ENCODE data around the gene DGKH.

DNA sequence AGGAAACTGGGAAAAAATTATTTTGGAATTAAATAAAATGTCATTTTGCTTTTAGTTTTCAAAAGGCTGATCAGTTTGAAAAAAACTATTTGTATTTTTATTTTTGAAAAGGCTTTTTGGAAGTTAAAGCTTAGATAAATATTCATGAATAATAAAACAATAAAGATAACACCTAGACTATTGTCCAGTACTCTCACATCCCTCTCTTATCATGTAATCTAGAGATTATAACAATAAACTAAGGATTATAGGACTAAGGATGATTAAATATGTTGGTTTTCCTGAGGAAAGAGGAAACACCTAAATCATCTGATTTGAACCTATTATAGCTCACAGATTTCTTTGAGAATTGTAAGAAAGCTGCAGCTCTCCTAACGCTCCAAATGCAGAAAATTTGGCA, 142.1 kb downstream of the DGKH start:
- TF ChIP-seq, protein P1, sequence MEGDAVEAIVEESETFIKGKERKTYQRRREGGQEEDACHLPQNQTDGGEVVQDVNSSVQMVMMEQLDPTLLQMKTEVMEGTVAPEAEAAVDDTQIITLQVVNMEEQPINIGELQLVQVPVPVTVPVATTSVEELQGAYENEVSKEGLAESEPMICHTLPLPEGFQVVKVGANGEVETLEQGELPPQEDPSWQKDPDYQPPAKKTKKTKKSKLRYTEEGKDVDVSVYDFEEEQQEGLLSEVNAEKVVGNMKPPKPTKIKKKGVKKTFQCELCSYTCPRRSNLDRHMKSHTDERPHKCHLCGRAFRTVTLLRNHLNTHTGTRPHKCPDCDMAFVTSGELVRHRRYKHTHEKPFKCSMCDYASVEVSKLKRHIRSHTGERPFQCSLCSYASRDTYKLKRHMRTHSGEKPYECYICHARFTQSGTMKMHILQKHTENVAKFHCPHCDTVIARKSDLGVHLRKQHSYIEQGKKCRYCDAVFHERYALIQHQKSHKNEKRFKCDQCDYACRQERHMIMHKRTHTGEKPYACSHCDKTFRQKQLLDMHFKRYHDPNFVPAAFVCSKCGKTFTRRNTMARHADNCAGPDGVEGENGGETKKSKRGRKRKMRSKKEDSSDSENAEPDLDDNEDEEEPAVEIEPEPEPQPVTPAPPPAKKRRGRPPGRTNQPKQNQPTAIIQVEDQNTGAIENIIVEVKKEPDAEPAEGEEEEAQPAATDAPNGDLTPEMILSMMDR (CRISPR knock-in tag; IDR thresholded peaks at IDR 0.05) = no peak
- TF ChIP-seq POLR2A (IDR thresholded peaks at IDR 0.05; ENCODE audit: insufficient read depth in 1 of 2, low read depth in 2 of 2, low read length in 2 of 2) = no peak
- TF ChIP-seq NFYB (CRISPR knock-in tag; IDR thresholded peaks at IDR 0.05) = no peak
- TF ChIP-seq, protein P2, sequence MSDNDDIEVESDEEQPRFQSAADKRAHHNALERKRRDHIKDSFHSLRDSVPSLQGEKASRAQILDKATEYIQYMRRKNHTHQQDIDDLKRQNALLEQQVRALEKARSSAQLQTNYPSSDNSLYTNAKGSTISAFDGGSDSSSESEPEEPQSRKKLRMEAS (IDR thresholded peaks at IDR 0.05) = no peak
